Measurements from ENCODE around the gene GARS1. TPM values are rescaled to one million over a fixed set of nuclear protein-coding genes. Genes with fewer than 3 reads are reported as not detected.

GARS1 gene
- total RNA-seq, 1 donor from 2014 or later = 83.7 TPM

GRCh38 chr7:30662431-30662939 is 67.8 kb downstream of the GARS1 start:
- DNase-seq (ENCODE audit: extremely low spot score in 2 of 2) = no peak
- no peaks in the 10 kb centered on the region for H3K9me3 ChIP-seq
- H3K27me3 ChIP-seq = no peaks in the 10 kb centered on the region
- H3K36me3 ChIP-seq = no peaks in the 10 kb centered on the region
- H3K4me3 ChIP-seq = no peak overlapping the region
- intact Hi-C loops (cut with DNase I) = loop anchor here (10.0 kb wide), 1 partner anchor 62 kb away; no protein-coding TSS in a partner anchor
- no peak for TF ChIP-seq POLR2A (IDR thresholded peaks at IDR 0.05)
- no peak for TF ChIP-seq POLR2AphosphoS5 (IDR thresholded peaks at IDR 0.05; ENCODE audit: insufficient read depth in 1 of 2, low read depth in 1 of 2)
- no peak for TF ChIP-seq CTCF (IDR thresholded peaks at IDR 0.05)
- H3K4me1 ChIP-seq = no peaks in the 10 kb centered on the region
- no peak overlapping the region for H3K27ac ChIP-seq

- no peaks in the 10 kb centered on the region for H3K4me1 ChIP-seq
- no peak for TF ChIP-seq CTCF (IDR thresholded peaks at IDR 0.05)
- no peak for TF ChIP-seq POLR2A (IDR thresholded peaks at IDR 0.05)
- no peak for TF ChIP-seq POLR2AphosphoS5 (IDR thresholded peaks at IDR 0.05; ENCODE audit: insufficient read depth in 1 of 2, low read depth in 1 of 2)
- H3K27me3 ChIP-seq = no peaks in the 10 kb centered on the region
- DNase-seq (ENCODE audit: extremely low spot score in 2 of 2) = no peak
- H3K9me3 ChIP-seq = no peaks in the 10 kb centered on the region
- H3K4me3 ChIP-seq = no peak overlapping the region
- no peak overlapping the region for H3K27ac ChIP-seq
- H3K36me3 ChIP-seq = no peaks in the 10 kb centered on the region
- intact Hi-C loops (cut with DNase I) = loop anchor here (10.0 kb wide), 1 partner anchor 61 kb away; no protein-coding TSS in a partner anchor
Observed at GRCh38 chr7:30663414-30663813, 68.7 kb downstream of the GARS1 start.

- no peaks in the 10 kb centered on the region for H3K36me3 ChIP-seq
- intact Hi-C loops (cut with DNase I) = loop anchor here (10.0 kb wide), 1 partner anchor 60 kb away; no protein-coding TSS in a partner anchor
- no peak overlapping the region for H3K4me3 ChIP-seq
- no peak overlapping the region for H3K27ac ChIP-seq
- no peaks in the 10 kb centered on the region for H3K9me3 ChIP-seq
- H3K4me1 ChIP-seq = no peaks in the 10 kb centered on the region
- H3K27me3 ChIP-seq = no peaks in the 10 kb centered on the region
- no peak for TF ChIP-seq POLR2A (IDR thresholded peaks at IDR 0.05)
- no peak for TF ChIP-seq CTCF (IDR thresholded peaks at IDR 0.05)
- no peak for TF ChIP-seq POLR2AphosphoS5 (IDR thresholded peaks at IDR 0.05; ENCODE audit: insufficient read depth in 1 of 2, low read depth in 1 of 2)
- no peak for DNase-seq (ENCODE audit: extremely low spot score in 2 of 2)
Observed at GRCh38 chr7:30664184-30664885, 69.7 kb downstream of the GARS1 start.

GRCh38 chr7:30665043-30665442 is 70.4 kb downstream of the GARS1 start:
- TF ChIP-seq POLR2A (IDR thresholded peaks at IDR 0.05) (no peak), CTCF (IDR thresholded peaks at IDR 0.05) (no peak), POLR2AphosphoS5 (IDR thresholded peaks at IDR 0.05; ENCODE audit: insufficient read depth in 1 of 2, low read depth in 1 of 2) (no peak)
- no peak for DNase-seq (ENCODE audit: extremely low spot score in 2 of 2)
- no peak overlapping the region for H3K27ac ChIP-seq
- no peaks in the 10 kb centered on the region for H3K27me3 ChIP-seq
- intact Hi-C loops (cut with DNase I) = loop anchor here (10.0 kb wide), 1 partner anchor 60 kb away; no protein-coding TSS in a partner anchor
- no peaks in the 10 kb centered on the region for H3K36me3 ChIP-seq
- no peaks in the 10 kb centered on the region for H3K9me3 ChIP-seq
- H3K4me1 ChIP-seq = no peaks in the 10 kb centered on the region
- H3K4me3 ChIP-seq = no peak overlapping the region

- Histone ChIP-seq H3K36me3 (no peaks in the 10 kb centered on the region), H3K4me1 (no peaks in the 10 kb centered on the region), H3K27me3 (no peaks in the 10 kb centered on the region), H3K27ac (no peak overlapping the region), H3K9me3 (no peaks in the 10 kb centered on the region), H3K4me3 (no peak overlapping the region)
- DNase-seq (ENCODE audit: extremely low spot score in 2 of 2) = no peak
- TF ChIP-seq POLR2A (IDR thresholded peaks at IDR 0.05) = no peak
- intact Hi-C loops (cut with DNase I) = loop anchor here (10.0 kb wide), 1 partner anchor 59 kb away; no protein-coding TSS in a partner anchor
Observed at GRCh38 chr7:30665449-30665848, 70.8 kb downstream of the GARS1 start.
